ENCODE data around the gene POLN.

POLN gene

GRCh38 chr4:2270341-2271165 lies 28.6 kb upstream of the POLN start:
- ATAC-seq = no peak
- no peaks in the 10 kb centered on the region for H3K36me3 Mint-ChIP-seq (ENCODE audit: low read depth)
- H3K4me3 Mint-ChIP-seq = no peak overlapping the region
- H3K27ac Mint-ChIP-seq = no peak overlapping the region
- no peaks in the 10 kb centered on the region for H3K4me1 Mint-ChIP-seq
- H3K27me3 Mint-ChIP-seq = no peaks in the 10 kb centered on the region
- DNase-seq = no peak
- H3K9me3 Mint-ChIP-seq = no peaks in the 10 kb centered on the region

GRCh38 chr4:2269618-2270163 lies 27.8 kb upstream of the POLN start:
- DNase-seq (no peak), ATAC-seq (no peak)
- Mint-ChIP-seq H3K4me3 (no peak overlapping the region), H3K9me3 (no peaks in the 10 kb centered on the region), H3K27me3 (no peaks in the 10 kb centered on the region), H3K36me3 (ENCODE audit: low read depth) (no peaks in the 10 kb centered on the region), H3K27ac (no peak overlapping the region), H3K4me1 (no peaks in the 10 kb centered on the region)

- ATAC-seq (no peak), DNase-seq (no peak)
- H3K4me1 Mint-ChIP-seq = no peaks in the 10 kb centered on the region
- no peak overlapping the region for H3K4me3 Mint-ChIP-seq
- no peaks in the 10 kb centered on the region for H3K36me3 Mint-ChIP-seq (ENCODE audit: low read depth)
- no peaks in the 10 kb centered on the region for H3K27me3 Mint-ChIP-seq
- H3K9me3 Mint-ChIP-seq = no peaks in the 10 kb centered on the region
- H3K27ac Mint-ChIP-seq = no peak overlapping the region
Observed at GRCh38 chr4:2269206-2269531, 27.2 kb upstream of the POLN start.

- ATAC-seq (no peak), DNase-seq (no peak)
- H3K27ac Mint-ChIP-seq = no peak overlapping the region
- H3K9me3 Mint-ChIP-seq = no peaks in the 10 kb centered on the region
- H3K36me3 Mint-ChIP-seq (ENCODE audit: low read depth) = no peaks in the 10 kb centered on the region
- no peaks in the 10 kb centered on the region for H3K4me1 Mint-ChIP-seq
- H3K4me3 Mint-ChIP-seq = no peak overlapping the region
- no peaks in the 10 kb centered on the region for H3K27me3 Mint-ChIP-seq
Observed at GRCh38 chr4:2268357-2269205, 26.7 kb upstream of the POLN start.

- no peaks in the 10 kb centered on the region for H3K27me3 Mint-ChIP-seq
- H3K36me3 Mint-ChIP-seq (ENCODE audit: low read depth) = no peaks in the 10 kb centered on the region
- H3K9me3 Mint-ChIP-seq = no peaks in the 10 kb centered on the region
- ATAC-seq (no peak), DNase-seq (no peak)
- no peak overlapping the region for H3K27ac Mint-ChIP-seq
- no peak overlapping the region for H3K4me3 Mint-ChIP-seq
- H3K4me1 Mint-ChIP-seq = peaks cover 4% of the 10 kb centered on the region
Observed at GRCh38 chr4:2267841-2268240, 25.9 kb upstream of the POLN start.

GRCh38 chr4:2267320-2267811 lies 25.4 kb upstream of the POLN start:
- DNase-seq (no peak), ATAC-seq (no peak)
- Mint-ChIP-seq H3K4me1 (peaks cover 4% of the 10 kb centered on the region), H3K27me3 (no peaks in the 10 kb centered on the region), H3K9me3 (no peaks in the 10 kb centered on the region), H3K36me3 (ENCODE audit: low read depth) (no peaks in the 10 kb centered on the region), H3K4me3 (no peak overlapping the region), H3K27ac (no peak overlapping the region)

GRCh38 chr4:2266821-2267220 lies 24.9 kb upstream of the POLN start:
- Mint-ChIP-seq H3K27me3 (no peaks in the 10 kb centered on the region), H3K36me3 (ENCODE audit: low read depth) (no peaks in the 10 kb centered on the region), H3K4me1 (peaks cover 4% of the 10 kb centered on the region), H3K27ac (no peak overlapping the region), H3K9me3 (no peaks in the 10 kb centered on the region), H3K4me3 (no peak overlapping the region)
- ATAC-seq = no peak
- no peak for DNase-seq

GRCh38 chr4:2266181-2266580 lies 24.3 kb upstream of the POLN start:
- Mint-ChIP-seq H3K4me3 (no peak overlapping the region), H3K4me1 (peaks cover 4% of the 10 kb centered on the region), H3K36me3 (ENCODE audit: low read depth) (no peaks in the 10 kb centered on the region), H3K27ac (no peak overlapping the region), H3K9me3 (no peaks in the 10 kb centered on the region), H3K27me3 (no peaks in the 10 kb centered on the region)
- no peak for DNase-seq
- ATAC-seq = no peak

GRCh38 chr4:2265113-2266110 lies 23.5 kb upstream of the POLN start:
- Mint-ChIP-seq H3K9me3 (no peaks in the 10 kb centered on the region), H3K4me3 (no peak overlapping the region), H3K36me3 (ENCODE audit: low read depth) (no peaks in the 10 kb centered on the region), H3K27ac (no peak overlapping the region), H3K27me3 (no peaks in the 10 kb centered on the region), H3K4me1 (peaks cover 4% of the 10 kb centered on the region)
- DNase-seq = no peak
- ATAC-seq = no peak

GRCh38 chr4:2264481-2265041 lies 22.6 kb upstream of the POLN start:
- Mint-ChIP-seq H3K9me3 (no peaks in the 10 kb centered on the region), H3K4me3 (no peak overlapping the region), H3K4me1 (peaks cover 4% of the 10 kb centered on the region), H3K27me3 (no peaks in the 10 kb centered on the region), H3K36me3 (ENCODE audit: low read depth) (no peaks in the 10 kb centered on the region), H3K27ac (no peak overlapping the region)
- no peak for ATAC-seq
- DNase-seq = no peak

- Mint-ChIP-seq H3K4me3 (no peak overlapping the region), H3K27me3 (no peaks in the 10 kb centered on the region)
Observed at GRCh38 chr4:2263926-2264321, 22.0 kb upstream of the POLN start.

GRCh38 chr4:2262944-2263250 lies 21.0 kb upstream of the POLN start:
- no peaks in the 10 kb centered on the region for H3K36me3 Mint-ChIP-seq (ENCODE audit: low read depth)
- DNase-seq = no peak
- H3K4me1 Mint-ChIP-seq = peaks cover 4% of the 10 kb centered on the region
- no peak for ATAC-seq
- H3K4me3 Mint-ChIP-seq = peak overlapping the region; percentile 67
- peak overlapping the region; percentile 14 for H3K27ac Mint-ChIP-seq
- H3K9me3 Mint-ChIP-seq = no peaks in the 10 kb centered on the region
- no peaks in the 10 kb centered on the region for H3K27me3 Mint-ChIP-seq

More at GRCh38 chr4:2263926-2264321, 22.0 kb upstream of the POLN start:
- ATAC-seq = no peak
- Mint-ChIP-seq H3K27ac (no peak overlapping the region), H3K4me1 (peaks cover 4% of the 10 kb centered on the region), H3K36me3 (ENCODE audit: low read depth) (no peaks in the 10 kb centered on the region), H3K9me3 (no peaks in the 10 kb centered on the region)
- no peak for DNase-seq

- H3K4me3 Mint-ChIP-seq = peak overlapping the region; percentile 67
- H3K27ac Mint-ChIP-seq = peak overlapping the region; percentile 14
- H3K9me3 Mint-ChIP-seq = no peaks in the 10 kb centered on the region
Observed at GRCh38 chr4:2262145-2262943, 20.4 kb upstream of the POLN start.

More at GRCh38 chr4:2262145-2262943, 20.4 kb upstream of the POLN start:
- ATAC-seq (peak; percentile 95), DNase-seq (peak; percentile 96)
- H3K27me3 Mint-ChIP-seq = no peaks in the 10 kb centered on the region
- H3K4me1 Mint-ChIP-seq = peaks cover 4% of the 10 kb centered on the region
- H3K36me3 Mint-ChIP-seq (ENCODE audit: low read depth) = no peaks in the 10 kb centered on the region

Measured in activated naive CD8-positive, alpha-beta T cell treated with anti-CD3 and anti-CD28 coated beads, Interleukin-2, amount 50 U/mL, for 24 hours (primary cell).